IMR-90 (cell line): ENCODE results near the gene LY6G6F.

ENCODE experiments used
- CHD1 ChIP-seq: IDR thresholded peaks from 2 replicates; pipeline ENCODE4 v1.6.1; 2012; ENCODE audit warnings: low read depth, low read length, improper control_type of control experiment
- FOS ChIP-seq: fragments of 150-350 bp; IDR thresholded peaks from 2 replicates; pipeline ENCODE4 v1.6.1; 2016; ENCODE audit warnings: low read depth, low read length
- NFE2L2 ChIP-seq: fragments of 150-350 bp; IDR thresholded peaks from 2 replicates; pipeline ENCODE4 v1.6.1; 2016; ENCODE audit warnings: low read depth, mild to moderate bottlenecking, low read length
- POLR2A ChIP-seq: IDR thresholded peaks from 2 replicates; pipeline ENCODE4 v1.6.1; 2012; ENCODE audit warnings: mild to moderate bottlenecking, low read depth, low read length
- RAD21 ChIP-seq: IDR thresholded peaks from 2 replicates; pipeline ENCODE4 v1.6.1; 2012; ENCODE audit warnings: low read length, improper control_type of control experiment
- TF ChIP-seq, protein P1 (sequence below): conservative IDR thresholded peaks from 2 replicates; pipeline ENCODE4 v1.5.1; 2012; ENCODE audit warnings: mild to moderate bottlenecking, low read depth, low read length, improper control_type of control experiment

GRCh38 chr6:31713465-31713864 lies 6.8 kb downstream of the LY6G6F start:
- no peak for TF ChIP-seq CHD1
- TF ChIP-seq, protein P1, sequence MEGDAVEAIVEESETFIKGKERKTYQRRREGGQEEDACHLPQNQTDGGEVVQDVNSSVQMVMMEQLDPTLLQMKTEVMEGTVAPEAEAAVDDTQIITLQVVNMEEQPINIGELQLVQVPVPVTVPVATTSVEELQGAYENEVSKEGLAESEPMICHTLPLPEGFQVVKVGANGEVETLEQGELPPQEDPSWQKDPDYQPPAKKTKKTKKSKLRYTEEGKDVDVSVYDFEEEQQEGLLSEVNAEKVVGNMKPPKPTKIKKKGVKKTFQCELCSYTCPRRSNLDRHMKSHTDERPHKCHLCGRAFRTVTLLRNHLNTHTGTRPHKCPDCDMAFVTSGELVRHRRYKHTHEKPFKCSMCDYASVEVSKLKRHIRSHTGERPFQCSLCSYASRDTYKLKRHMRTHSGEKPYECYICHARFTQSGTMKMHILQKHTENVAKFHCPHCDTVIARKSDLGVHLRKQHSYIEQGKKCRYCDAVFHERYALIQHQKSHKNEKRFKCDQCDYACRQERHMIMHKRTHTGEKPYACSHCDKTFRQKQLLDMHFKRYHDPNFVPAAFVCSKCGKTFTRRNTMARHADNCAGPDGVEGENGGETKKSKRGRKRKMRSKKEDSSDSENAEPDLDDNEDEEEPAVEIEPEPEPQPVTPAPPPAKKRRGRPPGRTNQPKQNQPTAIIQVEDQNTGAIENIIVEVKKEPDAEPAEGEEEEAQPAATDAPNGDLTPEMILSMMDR, result no peak
- no peak for TF ChIP-seq NFE2L2
- no peak for TF ChIP-seq RAD21
- no peak for TF ChIP-seq POLR2A
- no peak for TF ChIP-seq FOS
